Peyer's patch (tissue), 4 donors: ENCODE data around the gene ERC1.

Experiments used
- POLR2A ChIP-seq, 2 donors: fragments of 450-650 bp; IDR thresholded peaks; one replicate each; pipeline ENCODE4 v1.5.1; 2017; ENCODE audit warnings: antibody characterized with exemption in 2 of 2, mild to moderate bottlenecking in 2 of 2, moderate library complexity in 2 of 2
- TF ChIP-seq, protein P1 (sequence below), 6 experiments: fragments of 450-650 bp in 4 of 6; fragments of 200-600 bp in 2 of 6; sonication (generic) in 1 of 6; IDR thresholded peaks; one replicate each; pipeline ENCODE4 v1.5.1; 2017 to 2019; ENCODE audit warnings: antibody characterized with exemption in 6 of 6, mild to moderate bottlenecking in 3 of 6, moderate library complexity in 1 of 6

DNA sequence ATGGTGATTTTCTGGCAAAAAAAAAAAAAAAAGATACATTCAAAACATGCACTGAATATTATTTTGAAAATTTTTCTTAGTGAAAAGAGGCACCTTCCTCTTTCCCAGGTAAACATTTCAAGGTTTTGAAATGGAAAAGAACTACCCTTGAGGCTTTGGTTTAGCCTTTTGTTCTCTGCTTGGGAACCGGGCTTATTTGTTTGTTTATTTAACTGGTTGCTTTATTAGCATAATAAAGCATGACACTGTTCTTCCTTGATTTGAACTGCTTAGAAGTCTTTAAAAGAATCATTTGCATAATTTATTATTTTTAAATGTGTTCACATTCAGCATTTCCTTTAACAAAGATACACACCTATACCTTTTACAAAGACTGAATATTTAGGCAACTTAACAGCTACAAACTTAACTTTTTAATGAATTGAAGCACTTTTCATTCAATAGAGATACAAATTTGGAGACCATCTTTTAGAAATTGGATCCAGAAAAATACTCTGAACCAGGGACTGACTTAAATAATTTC is 428.9 kb downstream of the ERC1 start:
- TF ChIP-seq, protein P1, sequence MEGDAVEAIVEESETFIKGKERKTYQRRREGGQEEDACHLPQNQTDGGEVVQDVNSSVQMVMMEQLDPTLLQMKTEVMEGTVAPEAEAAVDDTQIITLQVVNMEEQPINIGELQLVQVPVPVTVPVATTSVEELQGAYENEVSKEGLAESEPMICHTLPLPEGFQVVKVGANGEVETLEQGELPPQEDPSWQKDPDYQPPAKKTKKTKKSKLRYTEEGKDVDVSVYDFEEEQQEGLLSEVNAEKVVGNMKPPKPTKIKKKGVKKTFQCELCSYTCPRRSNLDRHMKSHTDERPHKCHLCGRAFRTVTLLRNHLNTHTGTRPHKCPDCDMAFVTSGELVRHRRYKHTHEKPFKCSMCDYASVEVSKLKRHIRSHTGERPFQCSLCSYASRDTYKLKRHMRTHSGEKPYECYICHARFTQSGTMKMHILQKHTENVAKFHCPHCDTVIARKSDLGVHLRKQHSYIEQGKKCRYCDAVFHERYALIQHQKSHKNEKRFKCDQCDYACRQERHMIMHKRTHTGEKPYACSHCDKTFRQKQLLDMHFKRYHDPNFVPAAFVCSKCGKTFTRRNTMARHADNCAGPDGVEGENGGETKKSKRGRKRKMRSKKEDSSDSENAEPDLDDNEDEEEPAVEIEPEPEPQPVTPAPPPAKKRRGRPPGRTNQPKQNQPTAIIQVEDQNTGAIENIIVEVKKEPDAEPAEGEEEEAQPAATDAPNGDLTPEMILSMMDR (IDR thresholded peaks at IDR 0.05): no peak
- no peak for TF ChIP-seq POLR2A (IDR thresholded peaks at IDR 0.05)
